SK-N-SH treated with all-trans-retinoic acid at 6 μM for 48 hours (cell line): ENCODE measurements around the gene APOL6.

Source experiments
- ATAC-seq: fragments of 200-7000 bp; cut with Tn5 transposase; 3 replicates; pipeline ENCODE4 v1.9.1; 2020; ENCODE audit warnings: mild to moderate bottlenecking, moderate library complexity
- ARNTL ChIP-seq: fragments of 450-650 bp; formaldehyde crosslinking; IDR thresholded peaks from 2 replicates; pipeline ENCODE4 v1.5.0; 2020; ENCODE audit warnings: low read depth, mild to moderate bottlenecking, moderate library complexity, borderline replicate concordance
- BACH2 ChIP-seq: fragments of 250-450 bp; sonication (Bioruptor Pico); IDR thresholded peaks from 2 replicates; pipeline ENCODE4 v1.9.0; 2021; ENCODE audit warnings: mild to moderate bottlenecking, borderline replicate concordance
- CSDC2 ChIP-seq: fragments of 250-450 bp; sonication (Bioruptor Pico); IDR thresholded peaks from 2 replicates; pipeline ENCODE4 v1.5.0; 2020; ENCODE audit warnings: mild to moderate bottlenecking, moderate library complexity
- ESRRG ChIP-seq: fragments of 250-450 bp; sonication (Bioruptor Pico); IDR thresholded peaks from 2 replicates; pipeline ENCODE4 v1.6.1; 2021; ENCODE audit warnings: mild to moderate bottlenecking
- GLIS3 ChIP-seq: fragments of 250-450 bp; sonication (Bioruptor Pico); IDR thresholded peaks from 2 replicates; pipeline ENCODE4 v1.5.0; 2020; ENCODE audit warnings: mild to moderate bottlenecking, moderate library complexity
- ISL1 ChIP-seq: fragments of 250-450 bp; sonication (Bioruptor Pico); IDR thresholded peaks from 2 replicates; pipeline ENCODE4 v2.1.2; 2022; ENCODE audit warnings: mild to moderate bottlenecking, moderate library complexity
- PPARA ChIP-seq: fragments of 250-450 bp; sonication (Bioruptor Pico); IDR thresholded peaks from 2 replicates; pipeline ENCODE4 v1.5.0; 2020; ENCODE audit warnings: mild to moderate bottlenecking, borderline replicate concordance
- RARB ChIP-seq: fragments of 250-450 bp; sonication (Bioruptor Pico); IDR thresholded peaks from 2 replicates; pipeline ENCODE4 v1.8.0; 2021; ENCODE audit warnings: mild to moderate bottlenecking, moderate library complexity
- SNAI2 ChIP-seq: fragments of 250-450 bp; sonication (Bioruptor Pico); IDR thresholded peaks from 2 replicates; pipeline ENCODE4 v1.5.0; 2020; ENCODE audit warnings: mild to moderate bottlenecking, moderate library complexity
- TOX ChIP-seq: fragments of 250-450 bp; sonication (Bioruptor Pico); IDR thresholded peaks from 2 replicates; pipeline ENCODE4 v1.8.0; 2021; ENCODE audit warnings: mild to moderate bottlenecking, moderate library complexity, borderline replicate concordance
- ZC3H10 ChIP-seq: fragments of 250-450 bp; sonication (Bioruptor Pico); IDR thresholded peaks from 2 replicates; pipeline ENCODE4 v1.5.1; 2021; ENCODE audit warnings: mild to moderate bottlenecking, moderate library complexity
- ZFP3 ChIP-seq: fragments of 250-450 bp; sonication (Bioruptor Pico); IDR thresholded peaks from 2 replicates; pipeline ENCODE4 v1.5.0; 2020; ENCODE audit warnings: mild to moderate bottlenecking, moderate library complexity
- ZNF565 ChIP-seq: fragments of 450-650 bp; formaldehyde crosslinking; conservative IDR thresholded peaks from 2 replicates; pipeline ENCODE4 v1.5.0; 2020; ENCODE audit warnings: low read depth, mild to moderate bottlenecking, moderate library complexity
- ZNF70 ChIP-seq: fragments of 450-650 bp; formaldehyde crosslinking; IDR thresholded peaks from 2 replicates; pipeline ENCODE4 v1.5.0; 2020; ENCODE audit warnings: mild to moderate bottlenecking, moderate library complexity
- ZNF8 ChIP-seq: fragments of 450-650 bp; formaldehyde crosslinking; IDR thresholded peaks from 2 replicates; pipeline ENCODE4 v1.5.0; 2020; ENCODE audit warnings: mild to moderate bottlenecking, moderate library complexity
- TF ChIP-seq, protein P1 (sequence below): fragments of 250-450 bp; sonication (Bioruptor Pico); IDR thresholded peaks from 2 replicates; pipeline ENCODE4 v1.5.1; 2020; ENCODE audit warnings: low read depth, mild to moderate bottlenecking, moderate library complexity
- TF ChIP-seq, protein P2 (sequence below): fragments of 250-450 bp; sonication (Bioruptor Pico); IDR thresholded peaks from 2 replicates; pipeline ENCODE4 v1.5.0; 2020; ENCODE audit warnings: mild to moderate bottlenecking, moderate library complexity
- TF ChIP-seq, protein P3 (sequence below): fragments of 250-450 bp; sonication (Bioruptor Pico); IDR thresholded peaks from 2 replicates; pipeline ENCODE4 v1.8.0; 2021; ENCODE audit warnings: low read depth, mild to moderate bottlenecking, moderate library complexity, borderline replicate concordance

Gene APOL6

DNA sequence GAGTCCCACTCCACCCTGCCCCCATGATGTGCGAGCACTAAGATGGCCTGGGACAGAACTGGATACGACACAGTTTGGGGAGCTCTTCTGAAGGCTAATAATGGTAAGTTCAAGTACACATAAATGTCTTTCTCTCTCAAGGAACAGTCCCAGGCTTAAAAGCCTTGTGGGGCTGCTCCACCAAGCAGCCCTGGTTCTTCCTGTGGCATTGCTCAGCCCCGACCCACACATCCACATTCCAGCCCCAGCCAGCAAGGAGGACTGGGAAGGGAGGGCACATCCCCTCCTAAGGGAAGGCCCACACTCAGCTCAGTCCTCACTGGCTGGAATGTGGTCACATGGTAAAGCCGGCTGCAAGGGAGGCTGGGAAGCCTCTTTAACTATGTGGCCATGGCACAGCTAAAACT lies 17.9 kb upstream of the APOL6 start (continued):
- TF ChIP-seq, protein P1, sequence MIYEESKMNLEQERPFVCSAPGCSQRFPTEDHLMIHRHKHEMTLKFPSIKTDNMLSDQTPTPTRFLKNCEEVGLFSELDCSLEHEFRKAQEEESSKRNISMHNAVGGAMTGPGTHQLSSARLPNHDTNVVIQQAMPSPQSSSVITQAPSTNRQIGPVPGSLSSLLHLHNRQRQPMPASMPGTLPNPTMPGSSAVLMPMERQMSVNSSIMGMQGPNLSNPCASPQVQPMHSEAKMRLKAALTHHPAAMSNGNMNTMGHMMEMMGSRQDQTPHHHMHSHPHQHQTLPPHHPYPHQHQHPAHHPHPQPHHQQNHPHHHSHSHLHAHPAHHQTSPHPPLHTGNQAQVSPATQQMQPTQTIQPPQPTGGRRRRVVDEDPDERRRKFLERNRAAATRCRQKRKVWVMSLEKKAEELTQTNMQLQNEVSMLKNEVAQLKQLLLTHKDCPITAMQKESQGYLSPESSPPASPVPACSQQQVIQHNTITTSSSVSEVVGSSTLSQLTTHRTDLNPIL (CRISPR knock-in tag) = no peak
- TF ChIP-seq ZNF8 (CRISPR knock-in tag) (no peak), ZNF70 (no peak), PPARA (CRISPR knock-in tag) (no peak), ISL1 (CRISPR knock-in tag) (no peak)
- TF ChIP-seq, protein P2, sequence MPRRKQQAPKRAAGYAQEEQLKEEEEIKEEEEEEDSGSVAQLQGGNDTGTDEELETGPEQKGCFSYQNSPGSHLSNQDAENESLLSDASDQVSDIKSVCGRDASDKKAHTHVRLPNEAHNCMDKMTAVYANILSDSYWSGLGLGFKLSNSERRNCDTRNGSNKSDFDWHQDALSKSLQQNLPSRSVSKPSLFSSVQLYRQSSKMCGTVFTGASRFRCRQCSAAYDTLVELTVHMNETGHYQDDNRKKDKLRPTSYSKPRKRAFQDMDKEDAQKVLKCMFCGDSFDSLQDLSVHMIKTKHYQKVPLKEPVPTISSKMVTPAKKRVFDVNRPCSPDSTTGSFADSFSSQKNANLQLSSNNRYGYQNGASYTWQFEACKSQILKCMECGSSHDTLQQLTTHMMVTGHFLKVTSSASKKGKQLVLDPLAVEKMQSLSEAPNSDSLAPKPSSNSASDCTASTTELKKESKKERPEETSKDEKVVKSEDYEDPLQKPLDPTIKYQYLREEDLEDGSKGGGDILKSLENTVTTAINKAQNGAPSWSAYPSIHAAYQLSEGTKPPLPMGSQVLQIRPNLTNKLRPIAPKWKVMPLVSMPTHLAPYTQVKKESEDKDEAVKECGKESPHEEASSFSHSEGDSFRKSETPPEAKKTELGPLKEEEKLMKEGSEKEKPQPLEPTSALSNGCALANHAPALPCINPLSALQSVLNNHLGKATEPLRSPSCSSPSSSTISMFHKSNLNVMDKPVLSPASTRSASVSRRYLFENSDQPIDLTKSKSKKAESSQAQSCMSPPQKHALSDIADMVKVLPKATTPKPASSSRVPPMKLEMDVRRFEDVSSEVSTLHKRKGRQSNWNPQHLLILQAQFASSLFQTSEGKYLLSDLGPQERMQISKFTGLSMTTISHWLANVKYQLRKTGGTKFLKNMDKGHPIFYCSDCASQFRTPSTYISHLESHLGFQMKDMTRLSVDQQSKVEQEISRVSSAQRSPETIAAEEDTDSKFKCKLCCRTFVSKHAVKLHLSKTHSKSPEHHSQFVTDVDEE = no peak
- TF ChIP-seq, all 23 proteins: peak for 0

DNA sequence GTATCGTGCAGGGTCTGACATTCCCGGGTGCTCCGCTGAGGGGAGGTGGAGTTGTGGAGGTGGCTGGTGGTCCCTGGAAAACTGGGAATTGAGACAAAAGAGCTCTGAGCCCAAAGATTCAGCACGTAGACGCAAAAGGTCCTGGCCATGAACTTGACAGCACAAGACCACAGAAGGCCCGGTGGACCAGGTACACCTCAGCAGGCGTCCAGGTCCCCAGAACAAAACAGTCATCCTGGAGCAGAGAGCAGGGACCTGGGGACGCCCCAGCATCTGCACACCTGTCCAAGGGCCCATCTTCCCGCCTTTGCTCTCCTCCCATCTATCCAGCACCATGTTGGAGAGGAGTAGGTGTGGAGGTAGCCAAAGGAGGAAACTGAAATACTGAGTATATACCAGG lies 17.4 kb upstream of the APOL6 start:
- TF ChIP-seq ZNF8 (CRISPR knock-in tag) (no peak), ZC3H10 (CRISPR knock-in tag) (no peak), TOX (CRISPR knock-in tag) (no peak)
- ATAC-seq = no peak

DNA sequence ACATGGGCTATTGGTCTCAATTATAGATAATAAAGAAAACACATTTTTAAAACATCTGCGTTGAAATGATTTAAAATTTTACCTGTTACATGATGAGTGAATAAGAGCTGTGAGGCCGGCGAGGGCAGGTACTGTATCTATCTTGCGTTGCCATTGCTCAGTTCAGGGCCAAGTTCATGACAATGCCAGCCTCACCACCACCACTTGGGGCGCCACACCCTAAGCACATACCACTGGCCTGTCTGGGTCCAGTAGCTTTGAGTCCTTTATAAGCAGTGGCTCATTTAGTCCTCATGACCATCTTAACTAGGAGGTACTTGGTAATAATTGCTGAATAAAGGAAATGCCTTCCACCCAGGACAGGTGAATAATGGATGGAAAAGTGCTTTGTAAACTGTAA lies 16.6 kb upstream of the APOL6 start:
- ATAC-seq = peak; percentile 46
- TF ChIP-seq BACH2 (CRISPR knock-in tag) (no peak), CSDC2 (CRISPR knock-in tag) (no peak), ZNF8 (CRISPR knock-in tag) (no peak), ZC3H10 (CRISPR knock-in tag) (no peak), ZNF70 (no peak), RARB (CRISPR knock-in tag) (no peak), SNAI2 (no peak), GLIS3 (CRISPR knock-in tag) (no peak), TOX (CRISPR knock-in tag) (no peak), ZFP3 (CRISPR knock-in tag) (no peak)
- TF ChIP-seq, protein P3, sequence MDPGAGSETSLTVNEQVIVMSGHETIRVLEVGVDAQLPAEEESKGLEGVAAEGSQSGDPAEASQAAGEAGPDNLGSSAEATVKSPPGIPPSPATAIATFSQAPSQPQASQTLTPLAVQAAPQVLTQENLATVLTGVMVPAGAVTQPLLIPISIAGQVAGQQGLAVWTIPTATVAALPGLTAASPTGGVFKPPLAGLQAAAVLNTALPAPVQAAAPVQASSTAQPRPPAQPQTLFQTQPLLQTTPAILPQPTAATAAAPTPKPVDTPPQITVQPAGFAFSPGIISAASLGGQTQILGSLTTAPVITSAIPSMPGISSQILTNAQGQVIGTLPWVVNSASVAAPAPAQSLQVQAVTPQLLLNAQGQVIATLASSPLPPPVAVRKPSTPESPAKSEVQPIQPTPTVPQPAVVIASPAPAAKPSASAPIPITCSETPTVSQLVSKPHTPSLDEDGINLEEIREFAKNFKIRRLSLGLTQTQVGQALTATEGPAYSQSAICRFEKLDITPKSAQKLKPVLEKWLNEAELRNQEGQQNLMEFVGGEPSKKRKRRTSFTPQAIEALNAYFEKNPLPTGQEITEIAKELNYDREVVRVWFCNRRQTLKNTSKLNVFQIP (CRISPR knock-in tag) = no peak

DNA sequence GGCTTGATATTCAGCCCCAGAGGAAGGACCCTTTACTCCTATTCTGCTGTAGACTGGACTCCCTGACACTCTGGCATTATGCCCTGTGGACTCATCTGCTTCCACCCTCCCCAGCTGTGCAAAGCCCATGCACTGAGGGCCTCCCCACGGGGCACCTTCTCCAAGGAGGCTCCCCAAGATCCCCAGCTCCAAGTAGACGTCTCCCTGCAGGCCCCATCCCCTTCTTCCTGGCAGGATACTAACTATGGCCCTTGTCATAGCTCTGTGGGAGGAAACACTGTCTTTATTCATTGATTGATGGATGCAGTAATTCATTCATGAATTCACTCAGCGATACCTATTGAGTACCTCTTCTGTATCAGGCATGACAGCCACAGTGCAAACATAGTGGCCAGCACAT lies 15.3 kb upstream of the APOL6 start:
- no peak for ATAC-seq
- TF ChIP-seq PPARA (CRISPR knock-in tag) (no peak), ESRRG (CRISPR knock-in tag) (no peak), ARNTL (no peak), ZC3H10 (CRISPR knock-in tag) (no peak), ZNF565 (CRISPR knock-in tag) (no peak), ZFP3 (CRISPR knock-in tag) (no peak)
- TF ChIP-seq, protein P2 = no peak
- TF ChIP-seq, protein P3 (CRISPR knock-in tag) = no peak
